ENCODE measurements around the gene STK17A. TPM values are rescaled to one million over a fixed set of nuclear protein-coding genes. Genes with fewer than 3 reads are reported as not detected.

STK17A gene
- total and polyA plus RNA-seq, 2 of the 8 experiments (the other 6 are each of a cell fraction or from before 2014, with no cell fraction given), result 2.2 to 12.2 TPM

- TF ChIP-seq CHD7 (IDR thresholded peaks at IDR 0.05; ENCODE audit: insufficient replicate concordance, low read length) (no peak), KDM4A (IDR thresholded peaks at IDR 0.05; ENCODE audit: low read depth, low read length, severe bottlenecking) (no peak), TBP (IDR thresholded peaks at IDR 0.05; ENCODE audit: low read depth, low read length) (no peak), ASH2L (IDR thresholded peaks at IDR 0.05; ENCODE audit: low read length) (no peak), RXRA (IDR thresholded peaks at IDR 0.05; ENCODE audit: insufficient read depth, low read depth, low read length) (no peak), YY1 (IDR thresholded peaks at IDR 0.05; ENCODE audit: low read depth, low read length) (no peak), CBX8 (IDR thresholded peaks at IDR 0.05; ENCODE audit: borderline replicate concordance, low read depth, low read length) (no peak), MAFK (IDR thresholded peaks at IDR 0.05; ENCODE audit: low read depth, low read length) (no peak), JUN (IDR thresholded peaks at IDR 0.05; ENCODE audit: low read depth, low read length) (no peak), SP2 (IDR thresholded peaks at IDR 0.05; ENCODE audit: low read length) (no peak), CHD2 (IDR thresholded peaks at IDR 0.05; ENCODE audit: low read length) (no peak)
Measured at GRCh38 chr7:43575506-43575905, 7.4 kb upstream of the STK17A start (continued).
